ENCODE data around the gene YPEL1. TPM values are rescaled to one million over a fixed set of nuclear protein-coding genes. Genes with fewer than 3 reads are reported as not detected.
A peak's percentile ranks its signal among the peaks of the same experiment; 100 is the strongest.

YPEL1 gene
- total RNA-seq, 4 donors from 2014 or later: 2.9 to 9.0 (median 4.6) TPM; not detected in 1

DNA sequence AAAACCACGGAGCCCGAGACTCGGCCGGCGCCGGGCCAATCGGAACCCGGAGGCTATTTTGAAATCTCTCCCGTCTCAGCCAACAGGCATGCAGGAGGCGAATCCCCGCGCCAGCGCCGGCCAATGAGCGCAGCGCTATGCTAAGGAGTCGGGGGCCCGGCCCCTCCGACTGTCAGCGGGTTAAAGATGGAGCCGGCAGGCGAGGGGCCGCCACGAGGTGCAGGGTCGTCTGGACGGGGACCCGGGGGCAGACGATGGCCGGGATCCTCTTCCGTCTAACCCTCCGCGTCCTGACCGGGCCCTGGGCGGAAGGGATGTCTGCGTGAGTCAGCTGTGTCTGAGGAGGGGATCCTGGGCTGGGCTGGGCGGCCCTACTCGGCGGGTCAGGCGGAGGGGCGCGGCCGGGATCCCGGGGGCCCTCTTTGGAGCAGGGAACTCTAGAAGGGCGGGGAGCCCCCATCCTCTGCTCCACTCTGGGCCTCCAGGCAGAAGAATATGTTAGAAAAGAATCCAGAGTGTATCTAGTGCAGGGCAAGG, 83.5 kb downstream of the YPEL1 start:
- Histone ChIP-seq H3K9me3 (no peaks in the 10 kb centered on the region), H3K27me3 (peaks cover 3% of the 10 kb centered on the region), H3K4me1 (peaks cover 13 to 23% (median 16%) of the 10 kb centered on the region in 4 donors), H3K36me3 (no peaks in the 10 kb centered on the region), H3K27ac (peak overlapping the region; percentile 8 to 56 (median 34)), H3K4me3 (peak overlapping the region; percentile 32 to 55 (median 42))
- 1% methylated on average over 29 of the region's 44 CpGs; no CpG with 5 or more reads in 1 of the 2 donors for WGBS, 2 donors (ENCODE audit: low coverage in 1 of 2)
- TF ChIP-seq POLR2AphosphoS5 (IDR thresholded peaks at IDR 0.05): no peak
- no peak for TF ChIP-seq POLR2A (IDR thresholded peaks at IDR 0.05)
- TF ChIP-seq, protein P1, sequence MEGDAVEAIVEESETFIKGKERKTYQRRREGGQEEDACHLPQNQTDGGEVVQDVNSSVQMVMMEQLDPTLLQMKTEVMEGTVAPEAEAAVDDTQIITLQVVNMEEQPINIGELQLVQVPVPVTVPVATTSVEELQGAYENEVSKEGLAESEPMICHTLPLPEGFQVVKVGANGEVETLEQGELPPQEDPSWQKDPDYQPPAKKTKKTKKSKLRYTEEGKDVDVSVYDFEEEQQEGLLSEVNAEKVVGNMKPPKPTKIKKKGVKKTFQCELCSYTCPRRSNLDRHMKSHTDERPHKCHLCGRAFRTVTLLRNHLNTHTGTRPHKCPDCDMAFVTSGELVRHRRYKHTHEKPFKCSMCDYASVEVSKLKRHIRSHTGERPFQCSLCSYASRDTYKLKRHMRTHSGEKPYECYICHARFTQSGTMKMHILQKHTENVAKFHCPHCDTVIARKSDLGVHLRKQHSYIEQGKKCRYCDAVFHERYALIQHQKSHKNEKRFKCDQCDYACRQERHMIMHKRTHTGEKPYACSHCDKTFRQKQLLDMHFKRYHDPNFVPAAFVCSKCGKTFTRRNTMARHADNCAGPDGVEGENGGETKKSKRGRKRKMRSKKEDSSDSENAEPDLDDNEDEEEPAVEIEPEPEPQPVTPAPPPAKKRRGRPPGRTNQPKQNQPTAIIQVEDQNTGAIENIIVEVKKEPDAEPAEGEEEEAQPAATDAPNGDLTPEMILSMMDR (IDR thresholded peaks at IDR 0.05): no peak
- TF ChIP-seq EP300 (IDR thresholded peaks at IDR 0.05; ENCODE audit: low read depth): no peak
- DNase-seq: peak; percentile 86
- intact Hi-C loops (cut with DNase I; ENCODE audit: low total_unique reads) (loop anchor here (5.0 kb wide), 1 partner anchor 955 kb away; no protein-coding TSS in a partner anchor), in situ Hi-C loops (cut with MboI; ENCODE audit: low pct_ligation_motif_present in 1 of 4, low pct_unique_long_range_greater_than_20kb in 1 of 4, low sequenced_read_pairs in 3 of 4) (loop anchor here in 1 of 4 donors (5.0 kb wide), 1 partner anchor 50 kb away; no protein-coding TSS in a partner anchor)

DNA sequence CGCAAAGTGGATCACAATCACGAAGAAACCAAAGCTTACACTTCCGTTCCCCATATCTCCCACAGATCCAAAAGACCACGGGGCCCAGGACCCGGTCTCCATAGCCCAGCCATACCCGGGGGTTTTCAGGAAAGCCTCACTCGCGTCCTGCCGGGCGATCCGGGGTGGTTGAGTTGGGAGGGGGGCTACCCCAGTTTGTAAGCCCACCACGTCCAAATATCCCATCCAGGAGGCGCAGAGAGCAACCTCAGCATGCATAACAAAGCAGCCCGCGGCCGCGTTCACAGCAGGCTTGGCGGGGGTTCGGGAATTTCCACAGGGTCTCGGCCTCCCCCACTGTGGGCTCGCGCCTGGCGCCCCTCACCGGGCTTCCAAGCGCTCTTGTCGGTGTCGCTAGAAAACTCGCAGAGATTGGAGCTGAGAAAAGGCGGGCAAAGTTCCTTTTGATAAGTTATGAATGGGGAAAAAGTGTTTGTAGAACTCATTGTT, 84.0 kb downstream of the YPEL1 start:
- H3K4me3 ChIP-seq: peak overlapping the region; percentile 23 to 55 (median 42)
- peaks cover 13 to 21% (median 15%) of the 10 kb centered on the region in 4 donors for H3K4me1 ChIP-seq
- H3K27ac ChIP-seq: peak overlapping the region in 2 of 4 donors; percentile 43 to 56
- DNase-seq: no peak
- no peaks in the 10 kb centered on the region for H3K36me3 ChIP-seq
- TF ChIP-seq EP300 (IDR thresholded peaks at IDR 0.05; ENCODE audit: low read depth) (no peak), POLR2AphosphoS5 (IDR thresholded peaks at IDR 0.05) (no peak), POLR2A (IDR thresholded peaks at IDR 0.05) (no peak)
- TF ChIP-seq, protein P1 (IDR thresholded peaks at IDR 0.05): no peak
- intact Hi-C loops (cut with DNase I; ENCODE audit: low total_unique reads): loop anchor here (5.0 kb wide), 1 partner anchor 956 kb away; no protein-coding TSS in a partner anchor
- WGBS, 2 donors (ENCODE audit: low coverage in 1 of 2): 0% methylated on average over 29 of the region's 29 CpGs; no CpG with 5 or more reads in 1 of the 2 donors
- in situ Hi-C loops (cut with MboI; ENCODE audit: low pct_ligation_motif_present in 1 of 4, low pct_unique_long_range_greater_than_20kb in 1 of 4, low sequenced_read_pairs in 3 of 4): loop anchor here in 1 of 4 donors (5.0 kb wide), 1 partner anchor 51 kb away; no protein-coding TSS in a partner anchor
- no peaks in the 10 kb centered on the region for H3K9me3 ChIP-seq
- H3K27me3 ChIP-seq: peaks cover under 1% of the 10 kb centered on the region

DNA sequence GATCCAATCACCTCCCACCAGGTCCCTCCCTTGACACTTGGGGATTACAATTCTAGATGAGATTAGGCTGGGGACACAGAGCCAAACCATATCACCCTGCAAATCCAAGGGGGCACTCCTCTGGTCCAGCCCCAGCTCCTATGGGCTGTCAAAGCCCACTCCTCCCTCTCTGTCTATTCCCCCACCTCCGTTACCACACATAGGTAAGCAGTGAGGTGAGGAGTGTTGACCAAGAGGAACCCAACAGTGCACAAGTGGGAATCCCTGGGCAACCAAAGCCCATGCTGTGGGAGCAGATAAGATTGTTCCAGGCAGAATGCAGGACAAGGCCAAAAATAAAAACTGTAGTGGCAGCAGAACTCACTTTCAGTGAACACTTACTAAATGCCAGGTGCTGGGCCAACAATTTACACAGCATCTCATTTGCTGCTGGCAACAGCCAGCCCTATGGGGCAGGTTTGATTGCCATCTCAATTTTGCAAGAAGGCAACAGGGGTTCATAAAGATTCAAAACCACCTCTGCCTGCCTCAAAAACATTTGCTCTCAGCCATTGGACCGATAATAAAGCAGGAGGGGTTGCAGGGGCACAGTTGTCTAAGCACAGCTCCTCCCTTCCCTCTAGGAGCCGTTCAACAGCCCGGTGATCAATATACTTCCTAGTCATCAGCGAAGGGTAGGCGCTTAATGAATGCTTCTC, 84.6 kb downstream of the YPEL1 start:
- no peak for DNase-seq
- Histone ChIP-seq H3K27ac (no peak overlapping the region), H3K27me3 (no peaks in the 10 kb centered on the region), H3K4me1 (peaks cover 13 to 23% (median 15%) of the 10 kb centered on the region in 4 donors), H3K9me3 (no peaks in the 10 kb centered on the region), H3K36me3 (no peaks in the 10 kb centered on the region), H3K4me3 (peak overlapping the region in 2 of 4 donors; percentile 42 to 55)
- 25% methylated on average over 6 of the region's 6 CpGs; no CpG with 5 or more reads in 1 of the 2 donors for WGBS, 2 donors (ENCODE audit: low coverage in 1 of 2)
- intact Hi-C loops (cut with DNase I; ENCODE audit: low total_unique reads) (loop anchor here (5.0 kb wide), 1 partner anchor 956 kb away; no protein-coding TSS in a partner anchor), in situ Hi-C loops (cut with MboI; ENCODE audit: low pct_ligation_motif_present in 1 of 4, low pct_unique_long_range_greater_than_20kb in 1 of 4, low sequenced_read_pairs in 3 of 4) (loop anchor here in 1 of 4 donors (5.0 kb wide), 1 partner anchor 51 kb away; no protein-coding TSS in a partner anchor)
- no peak for TF ChIP-seq POLR2AphosphoS5 (IDR thresholded peaks at IDR 0.05)
- TF ChIP-seq EP300 (IDR thresholded peaks at IDR 0.05; ENCODE audit: low read depth): no peak
- TF ChIP-seq, protein P1 (IDR thresholded peaks at IDR 0.05): no peak
- TF ChIP-seq POLR2A (IDR thresholded peaks at IDR 0.05): no peak

DNA sequence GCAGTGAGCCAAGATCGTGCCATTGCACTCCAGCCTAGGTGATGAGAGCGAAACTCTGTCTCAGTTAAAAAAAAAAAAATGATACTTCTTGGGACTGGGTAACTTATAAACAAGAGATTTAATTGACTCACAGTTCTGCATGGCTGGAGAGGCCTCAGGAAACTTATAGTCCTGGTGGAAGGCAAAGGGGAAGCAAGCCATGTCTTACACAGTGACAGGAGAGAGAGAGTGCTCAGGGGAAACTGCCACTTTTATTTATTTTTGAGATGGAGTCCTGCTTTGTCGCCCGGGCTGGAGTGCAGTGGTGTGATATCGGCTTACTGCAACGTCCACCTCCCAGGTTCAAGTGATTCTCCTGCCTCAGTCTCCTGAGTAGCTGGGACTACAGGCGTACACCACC, 85.3 kb downstream of the YPEL1 start:
- whole genome bisulfite sequencing, 2 donors (ENCODE audit: low coverage in 1 of 2): 96% methylated on average over 7 of the region's 7 CpGs; no CpG with 5 or more reads in 1 of the 2 donors
- no peak for TF ChIP-seq EP300 (IDR thresholded peaks at IDR 0.05; ENCODE audit: low read depth)
- no peaks in the 10 kb centered on the region for H3K36me3 ChIP-seq

More for the DNA sequence above, 85.3 kb downstream of the YPEL1 start:
- in situ Hi-C loops (cut with MboI; ENCODE audit: low pct_ligation_motif_present in 1 of 4, low pct_unique_long_range_greater_than_20kb in 1 of 4, low sequenced_read_pairs in 3 of 4) (loop anchor here in 1 of 4 donors (5.0 kb wide), 1 partner anchor 52 kb away; no protein-coding TSS in a partner anchor), intact Hi-C loops (cut with DNase I; ENCODE audit: low total_unique reads) (loop anchor here (5.0 kb wide), 1 partner anchor 957 kb away; no protein-coding TSS in a partner anchor)
- H3K27ac ChIP-seq: no peak overlapping the region
- peaks cover 13 to 23% (median 15%) of the 10 kb centered on the region in 4 donors for H3K4me1 ChIP-seq
- H3K27me3 ChIP-seq: no peaks in the 10 kb centered on the region
- no peak overlapping the region for H3K4me3 ChIP-seq
- no peak for DNase-seq
- H3K9me3 ChIP-seq: no peaks in the 10 kb centered on the region

Small RNA genes lying within 50 kb of the gene (small RNA-seq; reads per million reads assigned to genes)
- gene MIR301B (0.70 to 2.8 (median 2.0) reads per million in 4 donors), gene RN7SL280P (0 reads per million in 4 donors)

Other genes starting within 250 kb of the YPEL1 start
- gene RIMBP3C, start 184.3 kb downstream of the YPEL1 start, total RNA-seq: not detected
- 10 to 100 TPM; 21.9 to 48.7 (median 33.5) TPM for gene UBE2L3, start 168.1 kb downstream of the YPEL1 start, total RNA-seq
- 100 to 1,000 TPM in 1 of 4 donors, 10 to 100 TPM in 3; 43.3 to 112 (median 69.5) TPM for gene YDJC, start 105.8 kb downstream of the YPEL1 start, total RNA-seq
- gene CCDC116, start 103.0 kb downstream of the YPEL1 start, total RNA-seq: 10 to 100 TPM in 1 of 4 donors, under 1 TPM in 1, not detected in 2; 0.27 to 15.7 TPM
- gene SDF2L1, start 93.5 kb downstream of the YPEL1 start, total RNA-seq: 10 to 100 TPM in 3 of 4 donors, not detected in 1; 34.0 to 55.7 (median 39.5) TPM
- gene PPIL2, start 69.8 kb downstream of the YPEL1 start, total RNA-seq: 10 to 100 TPM; 36.2 to 93.1 (median 60.1) TPM
- gene MAPK1, start 131.9 kb upstream of the YPEL1 start, total RNA-seq: 100 to 1,000 TPM in 1 of 4 donors, 10 to 100 TPM in 3; 37.1 to 303 (median 57.0) TPM
- gene PPM1F, start 217.1 kb upstream of the YPEL1 start, total RNA-seq: 10 to 100 TPM; 11.2 to 18.7 (median 14.9) TPM
- gene TOP3B, start 247.0 kb upstream of the YPEL1 start, total RNA-seq: 10 to 100 TPM; 44.9 to 94.6 (median 65.4) TPM